Pancreas (tissue), 10 donors: ENCODE measurements around the gene PIP4K2A. TPM values are rescaled to one million over a fixed set of nuclear protein-coding genes. Genes with fewer than 3 reads are reported as not detected.
A peak's percentile ranks its signal among the peaks of the same experiment; 100 is the strongest.

Experiments
- ATAC-seq, 4 donors: fragments of 200-7000 bp; cut with Tn5 transposase; one replicate each; pipeline versions ENCODE4 v1.8.0 to v1.9.1; 2020; ENCODE audit warnings: mild to moderate bottlenecking in 4 of 4, moderate library complexity in 4 of 4
- DNase-seq, 6 donors: peaks; one replicate each; pipeline ENCODE4 v3.0.0-alpha.2; 2020
- FAIRE-seq: peaks from 2 replicates; lab custom pipeline; 2012; peaks lifted over from hg19 to GRCh38; lab: Jason Lieb, UNC
- H3K27ac ChIP-seq, 4 donors: fragments of 200-600 bp; sonication (generic); 1 replicate in 3 of 4; 2 replicates in 1 of 4; pipeline versions ENCODE4 v1.5.0 to v1.8.0; 2020
- H3K27me3 ChIP-seq, 4 donors: fragments of 200-600 bp; one replicate each; pipeline ENCODE4 v1.8.0; 2021
- H3K36me3 ChIP-seq, 3 donors: fragments of 200-600 bp; sonication (generic) in 1 of 3; one replicate each; pipeline versions ENCODE4 v1.5.0 to v1.8.0; 2020 to 2021
- H3K4me1 ChIP-seq, 3 donors: fragments of 200-600 bp; one replicate each; pipeline ENCODE4 v1.8.0; 2021
- H3K4me3 ChIP-seq, 4 donors: fragments of 200-600 bp; sonication (generic) in 2 of 4; one replicate each; pipeline versions ENCODE4 v1.5.0 to v1.8.0; 2020 to 2021
- H3K9me3 ChIP-seq, 4 donors: fragments of 200-600 bp; one replicate each; pipeline ENCODE4 v1.8.0; 2021
- WGBS, 2 donors: extraction: QIAGEN DNeasy Blood & Tissue Kit; methylation state at CpG; one replicate each; pipeline ENCODE4 v1.1.7; 2013; 5-methylcytosine and 5-hydroxymethylcytosine counted together
- intact Hi-C, 3 donors: fragments of 100-400 bp; cut with DNase I; formaldehyde crosslinking; loops; one replicate each; pipeline versions ENCODE4 v1.11.1 to v1.14.2; 2022
- polyA plus RNA-seq, 2 donors: library from polyadenylated mRNA; stranded (reverse); fragments of 200-250 nt; gene quantifications; one replicate each; pipeline ENCODE4 v1.2.3, GENCODE V29; 2013
- total RNA-seq, 6 donors: library from RNA; stranded (reverse); fragmentation: NEBNext Ultra II Directional in 4 of 6; extraction: Animal tissue kit (Norgen Biotek cat#: 25700) in 4 of 6; gene quantifications; one replicate each; pipeline versions ENCODE4 v1.2.1 to v1.2.4, GENCODE V29; 2021 to 2023
- TF ChIP-seq, protein P1 (sequence below), 4 donors: fragments of 200-600 bp; sonication (generic) in 3 of 4; IDR thresholded peaks; one replicate each; pipeline versions ENCODE4 v1.5.0 to v1.8.0; 2021; ENCODE audit warnings: antibody characterized with exemption in 4 of 4
- donor health status: healthy with polysubstance abuse.
- donor health status: DM: no; HTN: no; CAD: no; lungs with moderate emphysema.
- donor health status: DM: no; HTN: no; CAD: no.
- donor health status: control.
- donor health status: control.
- donor health status: Bipolar disorder and iron deficiency.
- donor health status: DM: yes; HTN: yes; CAD: no.
- donor health status: DM: no; HTN: no; CAD: no.
- donor health status: DM: no; HTN: no; CAD: no.
- donor health status: DM: yes; HTN: yes; CAD: no.

The PIP4K2A gene
- total and polyA plus RNA-seq, 8 donors: 3.6 to 17.8 (median 6.7) TPM

DNA sequence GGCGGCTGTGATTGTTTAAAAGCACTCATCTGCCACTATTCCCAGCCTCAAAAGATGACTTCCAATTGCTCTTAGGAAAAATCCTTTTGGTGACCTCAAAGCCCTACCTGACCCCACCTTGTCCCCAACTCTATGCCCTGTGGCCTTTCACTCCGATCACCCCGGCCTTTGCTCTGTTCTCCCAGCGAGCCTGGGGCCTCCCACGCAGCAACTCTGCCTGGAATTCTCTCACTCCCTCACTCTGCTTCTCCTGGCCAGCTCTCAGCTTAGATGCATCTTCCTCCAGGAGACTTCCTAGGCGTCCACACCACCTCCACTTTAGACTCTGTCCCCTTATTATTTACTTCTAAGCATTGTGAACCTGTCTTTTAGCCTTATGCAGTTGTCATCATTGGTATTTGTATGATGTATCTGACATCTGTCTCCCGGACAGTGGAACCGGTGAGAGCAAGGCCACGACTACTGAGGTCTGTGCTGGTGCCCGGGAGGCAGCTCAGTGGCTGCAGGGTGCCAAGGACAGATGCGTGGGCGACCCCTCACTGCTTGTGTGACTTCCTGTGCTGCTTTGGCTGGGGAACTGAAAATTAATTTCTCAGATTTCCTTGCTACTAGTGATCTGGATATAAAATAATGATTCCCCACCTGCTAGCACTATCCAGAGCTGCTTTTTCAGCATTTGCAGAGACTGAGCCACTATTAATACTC is 63.0 kb downstream of the PIP4K2A start:
- intact Hi-C loops: no loop called here
- no peak overlapping the region for H3K4me3 ChIP-seq
- no peak overlapping the region for H3K27ac ChIP-seq
- no peak for DNase-seq
- WGBS, 2 donors: 87 to 92% methylated on average over 12 of the region's 12 CpGs
- H3K36me3 ChIP-seq: no peaks in the 10 kb centered on the region
- TF ChIP-seq, protein P1, sequence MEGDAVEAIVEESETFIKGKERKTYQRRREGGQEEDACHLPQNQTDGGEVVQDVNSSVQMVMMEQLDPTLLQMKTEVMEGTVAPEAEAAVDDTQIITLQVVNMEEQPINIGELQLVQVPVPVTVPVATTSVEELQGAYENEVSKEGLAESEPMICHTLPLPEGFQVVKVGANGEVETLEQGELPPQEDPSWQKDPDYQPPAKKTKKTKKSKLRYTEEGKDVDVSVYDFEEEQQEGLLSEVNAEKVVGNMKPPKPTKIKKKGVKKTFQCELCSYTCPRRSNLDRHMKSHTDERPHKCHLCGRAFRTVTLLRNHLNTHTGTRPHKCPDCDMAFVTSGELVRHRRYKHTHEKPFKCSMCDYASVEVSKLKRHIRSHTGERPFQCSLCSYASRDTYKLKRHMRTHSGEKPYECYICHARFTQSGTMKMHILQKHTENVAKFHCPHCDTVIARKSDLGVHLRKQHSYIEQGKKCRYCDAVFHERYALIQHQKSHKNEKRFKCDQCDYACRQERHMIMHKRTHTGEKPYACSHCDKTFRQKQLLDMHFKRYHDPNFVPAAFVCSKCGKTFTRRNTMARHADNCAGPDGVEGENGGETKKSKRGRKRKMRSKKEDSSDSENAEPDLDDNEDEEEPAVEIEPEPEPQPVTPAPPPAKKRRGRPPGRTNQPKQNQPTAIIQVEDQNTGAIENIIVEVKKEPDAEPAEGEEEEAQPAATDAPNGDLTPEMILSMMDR (IDR thresholded peaks at IDR 0.05): no peak
- H3K9me3 ChIP-seq: no peaks in the 10 kb centered on the region
- no peak for FAIRE-seq
- H3K27me3 ChIP-seq: no peaks in the 10 kb centered on the region
- peaks cover 0 to 9% (median 4%) of the 10 kb centered on the region in 3 donors for H3K4me1 ChIP-seq
- no peak for ATAC-seq

DNA sequence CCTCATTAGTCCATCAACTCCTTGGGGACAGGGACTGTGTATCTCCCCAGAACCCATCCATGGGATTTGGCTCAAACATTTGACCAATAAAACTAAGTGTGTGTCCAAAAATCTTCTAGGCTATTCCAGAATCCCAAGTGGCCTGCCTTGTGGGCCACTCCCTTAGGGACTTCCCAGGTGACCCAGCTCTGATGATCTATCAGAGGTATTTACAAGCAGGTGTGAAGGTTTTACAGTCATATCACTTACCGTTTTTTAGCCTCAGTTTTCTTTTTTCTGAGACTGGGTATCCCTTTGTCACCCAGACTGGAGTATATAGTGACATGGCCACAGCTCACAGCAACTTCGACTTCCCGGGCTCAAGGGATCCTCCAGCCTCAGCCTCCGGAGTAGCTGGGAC is 64.4 kb downstream of the PIP4K2A start:
- ATAC-seq (no peak), FAIRE-seq (no peak), DNase-seq (no peak)
- 88 to 89% methylated on average over 4 of the region's 4 CpGs for WGBS, 2 donors
- Histone ChIP-seq H3K4me1 (peaks cover 0 to 4% (median 3%) of the 10 kb centered on the region in 3 donors), H3K9me3 (no peaks in the 10 kb centered on the region), H3K27ac (no peak overlapping the region), H3K36me3 (no peaks in the 10 kb centered on the region), H3K4me3 (no peak overlapping the region), H3K27me3 (no peaks in the 10 kb centered on the region)
- intact Hi-C loops: no loop called here
- TF ChIP-seq, protein P1 (IDR thresholded peaks at IDR 0.05): no peak

GRCh38 chr10:22649390-22649841 is 65.0 kb downstream of the PIP4K2A start:
- Histone ChIP-seq H3K4me1 (peaks cover 0 to 4% (median 0%) of the 10 kb centered on the region in 3 donors), H3K4me3 (no peak overlapping the region), H3K36me3 (no peaks in the 10 kb centered on the region), H3K27ac (no peak overlapping the region), H3K27me3 (no peaks in the 10 kb centered on the region), H3K9me3 (no peaks in the 10 kb centered on the region)
- ATAC-seq: peak in 3 of 4 donors; percentile 29 to 53 (median 43)
- no peak for DNase-seq
- TF ChIP-seq, protein P1 (IDR thresholded peaks at IDR 0.05): no peak
- intact Hi-C loops: no loop called here
- WGBS, 2 donors: 58 to 70% methylated on average over 9 of the region's 9 CpGs
- no peak for FAIRE-seq

DNA sequence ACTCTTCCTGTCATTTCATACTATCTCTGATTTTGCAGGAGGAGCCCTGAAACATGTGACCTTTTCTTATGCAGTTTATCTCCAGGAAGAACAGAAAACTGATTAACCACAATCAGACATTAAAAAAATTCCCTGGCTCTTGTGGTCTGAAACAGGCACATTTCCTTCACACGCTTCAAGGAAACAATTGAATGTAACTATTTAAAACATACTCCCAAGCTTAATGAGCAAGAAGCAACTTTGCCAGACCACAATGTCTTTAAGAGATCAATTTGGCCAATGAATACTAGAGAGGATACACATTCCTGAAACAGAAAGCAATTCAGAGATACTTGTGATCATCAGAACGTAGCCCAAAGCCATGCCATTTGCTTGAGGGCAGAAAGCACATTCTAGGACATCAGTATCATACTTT is 65.8 kb downstream of the PIP4K2A start:
- Histone ChIP-seq H3K4me1 (peaks cover 0 to 4% (median 0%) of the 10 kb centered on the region in 3 donors), H3K36me3 (no peaks in the 10 kb centered on the region), H3K27ac (no peak overlapping the region), H3K4me3 (no peak overlapping the region), H3K27me3 (no peaks in the 10 kb centered on the region), H3K9me3 (no peaks in the 10 kb centered on the region)
- TF ChIP-seq, protein P1 (IDR thresholded peaks at IDR 0.05): no peak
- no peak for FAIRE-seq
- DNase-seq: no peak
- intact Hi-C loops: no loop called here
- WGBS, 2 donors: 54 to 57% methylated on average over 2 of the region's 2 CpGs
- no peak for ATAC-seq

- FAIRE-seq (no peak), ATAC-seq (no peak), DNase-seq (no peak)
- peaks cover 0 to 4% (median 0%) of the 10 kb centered on the region in 3 donors for H3K4me1 ChIP-seq
- intact Hi-C loops: no loop called here
- H3K27me3 ChIP-seq: no peaks in the 10 kb centered on the region
- H3K27ac ChIP-seq: no peak overlapping the region
- no peak overlapping the region for H3K4me3 ChIP-seq
- H3K9me3 ChIP-seq: no peaks in the 10 kb centered on the region
- WGBS, 2 donors: 80 to 81% methylated on average over 5 of the region's 5 CpGs
- no peaks in the 10 kb centered on the region for H3K36me3 ChIP-seq
- TF ChIP-seq, protein P1 (IDR thresholded peaks at IDR 0.05): no peak
Observed at GRCh38 chr10:22647244-22647643, 67.1 kb downstream of the PIP4K2A start.
